CD8-positive, alpha-beta memory T cell (primary cell): Measurements from ENCODE around the gene TIMM9. TPM values are rescaled to one million over a fixed set of nuclear protein-coding genes. Genes with fewer than 3 reads are reported as not detected.

Experiments
- CTCF ChIA-PET: fragments of 350-600 bp; sonication (Branson Sonifier 250); formaldehyde crosslinking; loops from one replicate; lab custom pipeline; 2021; ENCODE audit warnings: antibody characterized with exemption; lab: Charles Lee
- POLR2A ChIA-PET: fragments of 350-600 bp; sonication (Branson Sonifier 250); formaldehyde crosslinking; loops from one replicate; lab custom pipeline; 2021; ENCODE audit warnings: antibody characterized with exemption; lab: Charles Lee
- DNase-seq, 5 donors: peaks; one replicate each; pipeline versions ENCODE4 v3.0.0 to v3.0.0-alpha.2; 2020 to 2022; ENCODE audit warnings: mixed read lengths in 1 of 5
- H3K27ac ChIP-seq: one replicate; pipeline ENCODE4 v1.7.0; 2013; ENCODE audit warnings: low read depth, mild to moderate bottlenecking, low read length, moderate library complexity
- H3K27me3 ChIP-seq: 2 replicates; pipeline ENCODE4 v1.7.0; 2013; ENCODE audit warnings: low read length, mild to moderate bottlenecking; ENCODE audit not compliant: insufficient read depth, poor library complexity, severe bottlenecking
- H3K36me3 ChIP-seq: 2 replicates; pipeline ENCODE4 v1.7.0; 2013; ENCODE audit warnings: mild to moderate bottlenecking, low read length, moderate library complexity; ENCODE audit not compliant: insufficient read depth
- H3K4me1 ChIP-seq: 2 replicates; pipeline ENCODE4 v1.7.0; 2013; ENCODE audit warnings: mild to moderate bottlenecking, low read length, moderate library complexity; ENCODE audit not compliant: insufficient read depth
- H3K4me3 ChIP-seq: 2 replicates; pipeline ENCODE4 v1.7.0; 2013; ENCODE audit warnings: mild to moderate bottlenecking, low read length
- H3K9me3 ChIP-seq: 2 replicates; pipeline ENCODE4 v1.7.0; 2013; ENCODE audit warnings: mild to moderate bottlenecking, low read length
- H3K27ac Mint-ChIP-seq, 8 donors: one replicate each; pipeline ENCODE4 v1.8.0; 2020 to 2021; ENCODE audit warnings: mixed read lengths in 8 of 8, mild to moderate bottlenecking in 6 of 8, inconsistent platforms in 3 of 8, moderate library complexity in 3 of 8
- H3K27me3 Mint-ChIP-seq, 2 donors: one replicate each; pipeline ENCODE4 v1.8.0; 2020 to 2021; ENCODE audit warnings: mixed read lengths in 2 of 2, mild to moderate bottlenecking in 1 of 2, moderate library complexity in 1 of 2
- H3K36me3 Mint-ChIP-seq, 3 donors: one replicate each; pipeline ENCODE4 v1.8.0; 2020 to 2021; ENCODE audit warnings: mixed read lengths in 3 of 3, inconsistent platforms in 1 of 3, mild to moderate bottlenecking in 1 of 3
- H3K4me1 Mint-ChIP-seq, 3 donors: one replicate each; pipeline ENCODE4 v1.8.0; 2020 to 2021; ENCODE audit warnings: mixed read lengths in 3 of 3, inconsistent platforms in 1 of 3, mild to moderate bottlenecking in 1 of 3
- H3K4me3 Mint-ChIP-seq, 7 donors: one replicate each; pipeline ENCODE4 v1.8.0; 2020 to 2021; ENCODE audit warnings: mixed read lengths in 7 of 7, mild to moderate bottlenecking in 6 of 7, moderate library complexity in 4 of 7, inconsistent platforms in 2 of 7
- H3K9me3 Mint-ChIP-seq, 5 donors: one replicate each; pipeline ENCODE4 v1.8.0; 2020 to 2022; ENCODE audit warnings: mixed read lengths in 5 of 5, mild to moderate bottlenecking in 3 of 5, moderate library complexity in 2 of 5, inconsistent platforms in 1 of 5
- polyA plus RNA-seq: library from polyadenylated mRNA; unstranded; fragments of 300-500 nt; fragmentation: Illumina TruSeq; gene quantifications from one replicate; pipeline ENCODE4 v1.2.3, GENCODE V29; 2021
- total RNA-seq, 2 experiments: library from RNA; stranded (reverse); gene quantifications; one replicate each; pipeline ENCODE4 v1.2.3, GENCODE V29; 2021

TIMM9 gene
- total and polyA plus RNA-seq, 3 experiments from 2014 or later: 75.4 to 96.7 (median 84.3) TPM

- no peak for DNase-seq
- H3K4me1 ChIP-seq: peaks cover 6% of the 10 kb centered on the region
- H3K27me3 Mint-ChIP-seq: peaks cover 0 to 2% of the 10 kb centered on the region in 2 donors
- ChIA-PET POLR2A (interaction anchor here (2.7 kb wide), 1 partner anchor 29 kb away, joined by 23 read pairs; the partner anchor contains the start of genes KIAA0586 and TIMM9), CTCF (interaction anchor here (1.0 kb wide), 1 partner anchor 10 kb away, joined by 4 read pairs; no protein-coding TSS in a partner anchor)
- peaks cover 0 to 2% (median 0%) of the 10 kb centered on the region in 3 donors for H3K36me3 Mint-ChIP-seq
- no peaks in the 10 kb centered on the region for H3K9me3 ChIP-seq
- H3K27ac Mint-ChIP-seq: peak overlapping the region in 4 of 8 donors; percentile 3 to 93 (median 19)
- no peak overlapping the region for H3K27ac ChIP-seq
- H3K9me3 Mint-ChIP-seq: no peaks in the 10 kb centered on the region
- no peaks in the 10 kb centered on the region for H3K27me3 ChIP-seq
- H3K4me3 Mint-ChIP-seq: peak overlapping the region in 6 of 7 donors; percentile 41 to 91 (median 62)
- no peak overlapping the region for H3K4me3 ChIP-seq
- H3K36me3 ChIP-seq: no peaks in the 10 kb centered on the region
- peaks cover 11 to 16% (median 12%) of the 10 kb centered on the region in 3 donors for H3K4me1 Mint-ChIP-seq
Observed at GRCh38 chr14:58397156-58397555, 30.2 kb downstream of the TIMM9 start.

- Histone ChIP-seq H3K36me3 (no peaks in the 10 kb centered on the region), H3K4me3 (peak within 1 kb of the TSS; percentile 59), H3K27ac (no peak within 1 kb of the TSS), H3K27me3 (no peaks in the 10 kb centered on the region), H3K9me3 (no peaks in the 10 kb centered on the region), H3K4me1 (peaks cover 6% of the 10 kb centered on the region)
- peak within 1 kb of the TSS; percentile 89 to 98 (median 93) for H3K27ac Mint-ChIP-seq
- no peaks in the 10 kb centered on the region for H3K9me3 Mint-ChIP-seq
- H3K4me1 Mint-ChIP-seq: peaks cover 11 to 16% (median 12%) of the 10 kb centered on the region in 3 donors
- H3K36me3 Mint-ChIP-seq: peaks cover 0 to 2% (median 0%) of the 10 kb centered on the region in 3 donors
- peak; percentile 57 to 77 (median 69) for DNase-seq
- peaks cover 0 to 2% of the 10 kb centered on the region in 2 donors for H3K27me3 Mint-ChIP-seq
- POLR2A ChIA-PET: interaction anchor here (0.6 to 2.7 kb wide), 5 partner anchors 21 to 118 kb away, joined by 3 to 23 read pairs (median 6); partner anchors contain the start of genes ARID4A, KIAA0586 and TIMM9
- H3K4me3 Mint-ChIP-seq: peak within 1 kb of the TSS; percentile 83 to 91 (median 87)
- CTCF ChIA-PET: interaction anchor here (0.7 to 2.8 kb wide), 27 partner anchors 9 to 288 kb away, joined by 3 to 17 read pairs (median 4); partner anchors contain the start of genes ACTR10, KIAA0586 and TIMM9
Observed at GRCh38 chr14:58395812-58396788, 31.2 kb downstream of the TIMM9 start, which contains the start of gene TOMM20L. TSS of gene TOMM20L (plus strand) at chr14:58395930. CDS start at chr14:58395958, 28 bp downstream.

- Mint-ChIP-seq H3K4me3 (peak overlapping the region; percentile 81 to 90 (median 85)), H3K9me3 (no peaks in the 10 kb centered on the region), H3K27ac (peak overlapping the region; percentile 73 to 98 (median 90)), H3K4me1 (peaks cover 11 to 16% (median 12%) of the 10 kb centered on the region in 3 donors), H3K27me3 (peaks cover 0 to 2% of the 10 kb centered on the region in 2 donors), H3K36me3 (peaks cover 0 to 2% (median 0%) of the 10 kb centered on the region in 3 donors)
- Histone ChIP-seq H3K4me3 (peak overlapping the region; percentile 59), H3K9me3 (no peaks in the 10 kb centered on the region), H3K27ac (no peak overlapping the region), H3K4me1 (peaks cover 6% of the 10 kb centered on the region), H3K27me3 (no peaks in the 10 kb centered on the region), H3K36me3 (no peaks in the 10 kb centered on the region)
- POLR2A ChIA-PET: interaction anchor here (0.6 to 2.7 kb wide), 3 partner anchors 31 to 118 kb away, joined by 6 to 23 read pairs (median 7); partner anchors contain the start of genes ARID4A, KIAA0586 and TIMM9
- no peak for DNase-seq
- CTCF ChIA-PET: interaction anchor here (0.7 to 2.8 kb wide), 22 partner anchors 9 to 287 kb away, joined by 3 to 17 read pairs (median 4); partner anchors contain the start of genes ACTR10, KIAA0586 and TIMM9
Observed at GRCh38 chr14:58395562-58395811, 31.8 kb downstream of the TIMM9 start.

GRCh38 chr14:58390830-58391229 lies 36.5 kb downstream of the TIMM9 start:
- POLR2A ChIA-PET: interaction anchor here (0.8 kb wide), 1 partner anchor 10 kb away, joined by 4 read pairs; no protein-coding TSS in a partner anchor
- Mint-ChIP-seq H3K27ac (peak overlapping the region in 1 of 8 donors; percentile 51), H3K4me3 (peak overlapping the region in 1 of 7 donors; percentile 37), H3K4me1 (peaks cover 4 to 6% (median 6%) of the 10 kb centered on the region in 3 donors), H3K36me3 (peaks cover 0 to 3% (median 2%) of the 10 kb centered on the region in 3 donors), H3K9me3 (no peaks in the 10 kb centered on the region), H3K27me3 (peaks cover 0 to 2% of the 10 kb centered on the region in 2 donors)
- Histone ChIP-seq H3K27ac (no peak overlapping the region), H3K36me3 (no peaks in the 10 kb centered on the region), H3K27me3 (no peaks in the 10 kb centered on the region), H3K4me3 (no peak overlapping the region), H3K4me1 (peaks cover 6% of the 10 kb centered on the region), H3K9me3 (no peaks in the 10 kb centered on the region)
- CTCF ChIA-PET: no interaction called here
- DNase-seq: no peak

GRCh38 chr14:58376791-58377190 lies 50.5 kb downstream of the TIMM9 start:
- ChIA-PET CTCF (interaction anchor here (1.0 kb wide), 1 partner anchor 19 kb away, joined by 3 read pairs; no protein-coding TSS in a partner anchor), POLR2A (interaction anchor here (0.6 kb wide), 1 partner anchor 142 kb away, joined by 11 read pairs; no protein-coding TSS in a partner anchor)
- Mint-ChIP-seq H3K27ac (no peak overlapping the region), H3K36me3 (peaks cover 11 to 70% (median 16%) of the 10 kb centered on the region in 3 donors), H3K27me3 (no peaks in the 10 kb centered on the region), H3K9me3 (no peaks in the 10 kb centered on the region), H3K4me3 (no peak overlapping the region), H3K4me1 (peaks cover 0 to 9% (median 7%) of the 10 kb centered on the region in 3 donors)
- no peak overlapping the region for H3K4me3 ChIP-seq
- H3K27ac ChIP-seq: no peak overlapping the region
- H3K36me3 ChIP-seq: peaks cover 10% of the 10 kb centered on the region
- H3K27me3 ChIP-seq: no peaks in the 10 kb centered on the region
- no peaks in the 10 kb centered on the region for H3K4me1 ChIP-seq
- no peak for DNase-seq
- H3K9me3 ChIP-seq: no peaks in the 10 kb centered on the region

GRCh38 chr14:58368956-58369355 lies 58.4 kb downstream of the TIMM9 start:
- ChIA-PET CTCF (no interaction called here), POLR2A (no interaction called here)
- peaks cover 12 to 82% (median 31%) of the 10 kb centered on the region in 3 donors for H3K36me3 Mint-ChIP-seq
- Histone ChIP-seq H3K27ac (no peak overlapping the region), H3K27me3 (no peaks in the 10 kb centered on the region), H3K9me3 (no peaks in the 10 kb centered on the region), H3K36me3 (peaks cover 50% of the 10 kb centered on the region), H3K4me3 (no peak overlapping the region), H3K4me1 (no peaks in the 10 kb centered on the region)
- no peak overlapping the region for H3K27ac Mint-ChIP-seq
- H3K4me1 Mint-ChIP-seq: no peaks in the 10 kb centered on the region
- no peak for DNase-seq
- H3K27me3 Mint-ChIP-seq: no peaks in the 10 kb centered on the region
- no peak overlapping the region for H3K4me3 Mint-ChIP-seq
- H3K9me3 Mint-ChIP-seq: no peaks in the 10 kb centered on the region

- Histone ChIP-seq H3K4me1 (no peaks in the 10 kb centered on the region), H3K27ac (no peak overlapping the region), H3K9me3 (no peaks in the 10 kb centered on the region), H3K36me3 (peaks cover 46% of the 10 kb centered on the region), H3K4me3 (no peak overlapping the region), H3K27me3 (no peaks in the 10 kb centered on the region)
- H3K9me3 Mint-ChIP-seq: no peaks in the 10 kb centered on the region
- H3K4me3 Mint-ChIP-seq: no peak overlapping the region
- ChIA-PET CTCF (no interaction called here), POLR2A (interaction anchor here (0.5 kb wide), 1 partner anchor 1884 kb away, joined by 3 read pairs; no protein-coding TSS in a partner anchor)
- H3K36me3 Mint-ChIP-seq: peaks cover 12 to 78% (median 30%) of the 10 kb centered on the region in 3 donors
- H3K27me3 Mint-ChIP-seq: no peaks in the 10 kb centered on the region
- H3K4me1 Mint-ChIP-seq: no peaks in the 10 kb centered on the region
- DNase-seq: no peak
- peak overlapping the region in 4 of 8 donors; percentile 4 to 67 (median 49) for H3K27ac Mint-ChIP-seq
Observed at GRCh38 chr14:58367296-58367695, 60.0 kb downstream of the TIMM9 start.
